HG03521 (cell line): Measurements from ENCODE around the gene CLEC4D.
A peak's percentile ranks its signal among the peaks of the same experiment; 100 is the strongest.
"Not testable (repeated sequence)": the region's sequence is repeated elsewhere in the genome, so short reads cannot be mapped to it uniquely, and the experiment has no call there.

ENCODE experiments used
- ATAC-seq: cut with Tn5 transposase; IDR thresholded peaks from one replicate; pipeline ENCODE4 v1.9.1; 2021; ENCODE audit warnings: mild to moderate bottlenecking, moderate library complexity; ENCODE audit not compliant: unreplicated experiment

CLEC4D gene

GRCh38 chr12:8513256-8513655 is at the start of gene CLEC4D:
Gene CLEC4D (plus strand): TSS chr12:8513503. CDS start chr12:8513733, 230 bp downstream.
- no peak for ATAC-seq

- ATAC-seq, result no peak
Observed at GRCh38 chr12:8465301-8465996, 47.9 kb upstream of the CLEC4D start.

DNA sequence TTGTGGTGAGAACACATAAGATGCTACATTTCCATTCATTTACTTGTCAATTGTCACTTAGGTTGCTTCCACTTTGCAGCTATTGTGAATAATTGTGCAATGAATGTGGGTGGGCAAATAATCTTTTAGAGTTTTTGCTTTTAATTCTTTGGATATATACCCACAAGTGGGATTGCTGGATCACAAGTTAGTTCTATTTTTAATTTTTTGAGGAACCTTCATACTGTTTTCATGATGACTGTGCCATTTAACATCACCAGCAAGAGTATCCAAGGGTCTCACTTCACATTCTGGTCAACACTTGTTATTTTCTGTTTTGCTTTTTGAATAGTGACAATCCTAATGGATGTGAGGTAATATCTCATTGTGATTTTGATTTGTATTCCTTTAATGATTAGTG is 47.1 kb upstream of the CLEC4D start:
- ATAC-seq, result no peak

- no peak for ATAC-seq
Observed at GRCh38 chr12:8471090-8471489, 42.2 kb upstream of the CLEC4D start.

- no peak for ATAC-seq
Observed at GRCh38 chr12:8475508-8476203, 37.6 kb upstream of the CLEC4D start.

GRCh38 chr12:8482571-8483061 is 30.7 kb upstream of the CLEC4D start:
- ATAC-seq, result no peak

- no peak for ATAC-seq
Observed at GRCh38 chr12:8483079-8483478, 30.2 kb upstream of the CLEC4D start.

GRCh38 chr12:8491646-8492530 is 21.4 kb upstream of the CLEC4D start:
- no peak for ATAC-seq

GRCh38 chr12:8493084-8493483 is 20.2 kb upstream of the CLEC4D start:
- peak; percentile 95 for ATAC-seq

DNA sequence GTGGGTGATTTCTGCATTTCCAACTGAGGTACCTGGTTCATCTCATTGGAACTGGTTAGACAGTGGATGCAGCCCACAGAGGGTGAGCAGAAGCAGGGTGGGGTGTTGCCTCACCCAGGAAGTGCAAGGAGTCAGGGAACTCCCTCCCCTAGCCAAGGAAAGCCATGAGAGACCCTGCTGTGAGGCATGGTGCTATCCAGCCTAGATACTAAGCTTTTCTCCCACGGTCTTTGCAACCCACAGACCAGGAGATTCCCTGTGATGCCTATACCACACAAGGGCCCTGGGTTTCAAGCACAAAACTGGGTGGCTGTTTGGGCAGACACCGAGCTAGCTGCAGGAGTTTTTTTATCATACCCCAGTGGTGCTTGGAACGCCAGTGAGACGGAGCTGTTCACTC is 17.6 kb upstream of the CLEC4D start:
- not testable (repeated sequence) for ATAC-seq

- not testable (repeated sequence) for ATAC-seq
Observed at GRCh38 chr12:8496074-8496473, 17.2 kb upstream of the CLEC4D start.

GRCh38 chr12:8499616-8500015 is 13.7 kb upstream of the CLEC4D start:
- no peak for ATAC-seq

- ATAC-seq, result no peak
Observed at GRCh38 chr12:8501720-8502119, 11.6 kb upstream of the CLEC4D start.

DNA sequence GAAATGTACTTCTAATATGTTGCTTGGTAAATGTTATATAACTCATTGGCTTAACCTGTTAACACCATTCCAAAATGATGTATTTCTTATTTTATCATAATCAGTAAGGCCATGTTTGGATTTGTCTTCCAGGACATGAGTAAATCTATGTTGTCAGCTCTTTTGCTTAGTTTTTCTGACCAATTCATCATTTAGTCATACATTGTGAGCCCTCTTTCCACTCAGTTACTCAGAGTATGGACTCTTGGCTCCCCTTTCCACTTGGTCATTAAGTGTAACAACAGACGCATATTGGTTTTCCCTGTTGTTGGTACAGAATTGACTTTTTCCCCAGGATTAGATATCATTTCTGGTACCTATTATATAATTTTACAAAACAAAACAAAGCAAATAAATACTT is 9.0 kb upstream of the CLEC4D start:
- ATAC-seq, result no peak

- no peak for ATAC-seq
Observed at GRCh38 chr12:8507596-8507995, 5.7 kb upstream of the CLEC4D start.

- no peak for ATAC-seq
Observed at GRCh38 chr12:8508223-8508622, 5.1 kb upstream of the CLEC4D start.

- no peak for ATAC-seq
Observed at GRCh38 chr12:8508910-8509841, 4.1 kb upstream of the CLEC4D start.

GRCh38 chr12:8517971-8518370 is 4.7 kb downstream of the CLEC4D start:
- ATAC-seq, result no peak

DNA sequence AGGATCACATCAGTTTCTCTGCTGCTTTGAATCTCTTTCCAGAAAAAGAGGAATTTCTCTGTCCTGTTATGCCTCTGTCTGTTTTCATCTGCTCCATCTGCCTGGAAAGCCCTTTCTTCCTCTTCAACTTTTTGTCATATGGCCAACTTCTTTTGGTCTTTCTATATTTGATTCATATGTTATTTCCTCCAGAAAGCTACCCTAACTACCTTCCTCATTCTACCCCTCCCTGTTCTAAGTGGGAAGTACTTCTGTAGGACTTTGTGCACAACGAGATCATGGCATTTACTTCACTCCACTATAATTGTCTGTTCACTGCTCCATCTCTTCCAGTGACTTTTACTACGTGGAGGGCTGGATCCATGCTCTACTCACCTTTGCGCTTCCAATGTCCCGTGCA is 5.9 kb downstream of the CLEC4D start:
- no peak for ATAC-seq
